Measurements from ENCODE around the gene FUCA2.

Gene FUCA2

DNA sequence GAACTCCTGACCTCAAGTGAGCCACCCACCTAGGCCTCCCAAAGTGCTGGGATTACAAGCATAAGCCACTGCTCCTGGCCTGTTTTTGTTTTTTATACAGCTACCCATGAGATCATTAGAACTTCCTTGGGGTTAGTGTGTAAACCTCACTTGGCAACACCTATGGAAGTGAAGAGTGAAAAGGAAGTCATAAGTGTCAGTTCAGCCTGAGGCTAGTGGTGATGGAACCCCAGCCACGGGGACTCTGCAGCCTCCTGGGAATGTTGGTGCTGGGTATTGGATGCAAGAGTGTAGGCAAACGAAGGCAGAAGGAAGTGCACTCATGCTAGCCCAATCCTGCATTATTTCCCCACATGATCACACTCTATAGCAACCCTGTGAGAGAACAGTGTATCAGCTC lies 33.6 kb upstream of the FUCA2 start:
- H3K4me3 ChIP-seq (ENCODE audit: low read depth, low read length): no peak overlapping the region
- TF ChIP-seq, protein P1, sequence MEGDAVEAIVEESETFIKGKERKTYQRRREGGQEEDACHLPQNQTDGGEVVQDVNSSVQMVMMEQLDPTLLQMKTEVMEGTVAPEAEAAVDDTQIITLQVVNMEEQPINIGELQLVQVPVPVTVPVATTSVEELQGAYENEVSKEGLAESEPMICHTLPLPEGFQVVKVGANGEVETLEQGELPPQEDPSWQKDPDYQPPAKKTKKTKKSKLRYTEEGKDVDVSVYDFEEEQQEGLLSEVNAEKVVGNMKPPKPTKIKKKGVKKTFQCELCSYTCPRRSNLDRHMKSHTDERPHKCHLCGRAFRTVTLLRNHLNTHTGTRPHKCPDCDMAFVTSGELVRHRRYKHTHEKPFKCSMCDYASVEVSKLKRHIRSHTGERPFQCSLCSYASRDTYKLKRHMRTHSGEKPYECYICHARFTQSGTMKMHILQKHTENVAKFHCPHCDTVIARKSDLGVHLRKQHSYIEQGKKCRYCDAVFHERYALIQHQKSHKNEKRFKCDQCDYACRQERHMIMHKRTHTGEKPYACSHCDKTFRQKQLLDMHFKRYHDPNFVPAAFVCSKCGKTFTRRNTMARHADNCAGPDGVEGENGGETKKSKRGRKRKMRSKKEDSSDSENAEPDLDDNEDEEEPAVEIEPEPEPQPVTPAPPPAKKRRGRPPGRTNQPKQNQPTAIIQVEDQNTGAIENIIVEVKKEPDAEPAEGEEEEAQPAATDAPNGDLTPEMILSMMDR (IDR thresholded peaks at IDR 0.05; ENCODE audit: low read depth, low read length): no peak
- in situ Hi-C loops (cut with HindIII; ENCODE audit: low sequenced_read_pairs): no loop called here
- DNase-seq (ENCODE audit: low read depth, low spot score): no peak

DNA sequence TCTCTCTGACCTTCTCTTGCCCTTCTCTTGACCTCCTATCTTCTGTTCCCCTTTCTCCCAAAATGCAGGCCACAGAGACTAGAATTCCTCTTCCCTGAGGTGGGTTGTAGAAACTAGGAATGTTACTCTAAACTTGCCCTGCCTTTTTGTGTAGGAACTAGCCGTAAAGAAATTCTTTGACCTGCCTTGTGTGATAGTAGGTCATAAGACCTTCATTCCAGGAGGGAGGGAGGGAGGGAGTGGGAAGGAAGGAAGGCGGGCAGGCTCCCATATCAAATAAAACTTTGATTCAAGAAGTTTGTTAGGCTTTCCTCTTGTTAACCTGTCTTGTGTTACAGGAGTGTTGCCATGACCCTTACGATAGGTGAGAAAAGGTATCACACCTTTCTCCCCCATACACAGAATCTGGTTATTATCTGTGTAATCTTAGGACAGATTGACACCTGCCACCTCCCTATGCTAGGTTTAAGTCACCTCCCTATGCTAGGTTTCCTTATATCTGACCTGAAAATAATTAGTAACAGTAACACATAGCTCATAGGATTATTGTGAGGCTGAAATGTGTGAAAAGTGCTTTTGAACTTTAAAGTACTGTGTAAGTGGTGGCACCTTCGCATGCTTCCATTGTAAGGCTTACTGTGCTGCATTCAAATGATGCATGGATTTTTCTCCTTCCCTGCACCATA lies 32.6 kb upstream of the FUCA2 start:
- no peak for DNase-seq (ENCODE audit: low read depth, low spot score)
- TF ChIP-seq, protein P1 (IDR thresholded peaks at IDR 0.05; ENCODE audit: low read depth, low read length): no peak
- in situ Hi-C loops (cut with HindIII; ENCODE audit: low sequenced_read_pairs): no loop called here
- no peak overlapping the region for H3K4me3 ChIP-seq (ENCODE audit: low read depth, low read length)

DNA sequence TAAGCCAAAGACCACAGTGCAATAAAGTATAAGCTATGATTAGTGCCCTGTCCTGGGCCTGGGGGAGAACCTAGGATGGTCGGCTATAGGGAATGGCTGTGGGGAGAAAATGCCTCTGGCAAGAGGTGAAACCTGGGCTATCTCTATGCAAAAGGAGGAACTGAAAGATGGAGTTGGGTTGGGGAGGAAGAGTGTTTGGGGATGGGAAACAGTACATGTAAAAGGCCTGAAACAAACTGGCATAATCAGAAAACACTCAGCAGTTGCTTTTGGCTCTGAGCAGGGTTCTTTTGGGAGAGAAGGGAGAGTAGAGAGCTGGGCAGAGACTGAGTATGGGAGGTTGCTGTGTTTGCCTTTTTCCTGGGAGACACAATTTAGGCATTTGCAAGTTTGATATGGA lies 31.9 kb upstream of the FUCA2 start:
- DNase-seq (ENCODE audit: low read depth, low spot score): no peak
- H3K4me3 ChIP-seq (ENCODE audit: low read depth, low read length): no peak overlapping the region
- TF ChIP-seq, protein P1 (IDR thresholded peaks at IDR 0.05; ENCODE audit: low read depth, low read length): no peak
- in situ Hi-C loops (cut with HindIII; ENCODE audit: low sequenced_read_pairs): no loop called here

DNA sequence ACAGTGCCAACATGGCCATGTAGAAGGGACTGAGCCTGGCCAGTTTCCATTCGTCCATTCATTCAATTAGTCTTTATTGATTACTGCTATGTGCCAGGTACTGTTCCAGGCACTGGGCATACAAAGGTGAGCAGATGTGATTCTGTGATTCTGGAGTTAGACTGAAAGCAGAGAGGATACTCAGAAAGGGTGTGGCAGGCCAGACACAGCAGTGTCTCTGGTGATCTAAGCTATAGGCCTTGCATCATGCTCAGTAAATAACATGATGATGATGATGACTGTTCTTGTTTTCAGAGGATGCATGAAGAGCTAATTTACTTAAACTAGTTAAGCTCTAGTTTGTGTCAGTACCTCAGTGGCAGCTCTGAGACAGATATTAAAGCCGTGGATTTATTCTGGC lies 31.4 kb upstream of the FUCA2 start:
- in situ Hi-C loops (cut with HindIII; ENCODE audit: low sequenced_read_pairs): no loop called here
- DNase-seq (ENCODE audit: low read depth, low spot score): no peak
- no peak overlapping the region for H3K4me3 ChIP-seq (ENCODE audit: low read depth, low read length)

DNA sequence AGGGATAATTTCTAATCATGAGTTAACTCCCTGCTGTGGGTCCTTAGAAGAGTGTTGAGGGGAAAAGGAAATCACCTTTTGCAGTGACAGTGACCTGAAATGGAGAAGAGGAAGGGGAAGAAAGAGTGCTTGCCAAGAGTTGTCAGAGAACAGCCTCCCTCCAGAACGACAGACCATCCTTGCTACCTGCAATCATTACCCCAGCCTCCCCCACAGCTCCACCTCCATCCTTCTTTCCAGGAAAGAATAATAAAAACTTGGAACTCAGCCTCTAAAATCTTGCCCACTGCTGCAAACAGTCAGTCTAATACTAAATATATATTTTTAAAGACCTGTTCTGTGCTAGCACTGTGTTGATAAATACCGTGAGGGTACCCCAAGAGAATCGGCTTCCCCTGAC lies 28.7 kb upstream of the FUCA2 start:
- no peak overlapping the region for H3K4me3 ChIP-seq (ENCODE audit: low read depth, low read length)
- no peak for DNase-seq (ENCODE audit: low read depth, low spot score)
- TF ChIP-seq, protein P1 (IDR thresholded peaks at IDR 0.05; ENCODE audit: low read depth, low read length): no peak
- in situ Hi-C loops (cut with HindIII; ENCODE audit: low sequenced_read_pairs): no loop called here

More for the DNA sequence above, 31.4 kb upstream of the FUCA2 start:
- TF ChIP-seq, protein P1 (IDR thresholded peaks at IDR 0.05; ENCODE audit: low read depth, low read length): no peak

DNA sequence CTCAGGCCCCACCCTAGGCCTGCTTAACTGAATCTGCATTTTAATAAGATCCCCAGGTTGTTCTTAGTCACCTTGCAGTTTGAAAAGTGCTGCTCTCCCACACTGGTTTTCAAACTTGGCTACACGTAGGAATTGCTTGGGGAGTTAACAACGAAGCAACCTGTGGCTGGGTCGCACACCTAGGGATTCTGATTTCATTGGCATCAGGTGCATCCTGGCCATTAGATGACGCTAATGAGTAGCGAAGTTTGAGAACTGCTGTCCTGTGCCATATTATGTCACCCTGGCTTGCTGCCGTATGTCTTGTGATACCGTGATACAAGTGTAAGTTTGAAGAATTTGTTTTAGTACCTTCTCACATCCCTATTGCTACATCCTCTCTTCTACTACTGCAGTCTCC lies 28.2 kb upstream of the FUCA2 start:
- no peak for DNase-seq (ENCODE audit: low read depth, low spot score)

More for the DNA sequence above, 28.2 kb upstream of the FUCA2 start:
- TF ChIP-seq, protein P1 (IDR thresholded peaks at IDR 0.05; ENCODE audit: low read depth, low read length): no peak
- in situ Hi-C loops (cut with HindIII; ENCODE audit: low sequenced_read_pairs): no loop called here
- H3K4me3 ChIP-seq (ENCODE audit: low read depth, low read length): no peak overlapping the region
